Epithelial cell of proximal tubule (primary cell): ENCODE results near the gene ATP8B3. TPM values are rescaled to one million over a fixed set of nuclear protein-coding genes. Genes with fewer than 3 reads are reported as not detected.

ENCODE experiments used
- DNase-seq: peaks from one replicate; pipeline ENCODE4 v3.0.0-alpha.2; 2011; ENCODE audit warnings: low read depth
- H3K4me3 ChIP-seq: 2 replicates; pipeline ENCODE4 v1.5.1; 2011; ENCODE audit warnings: low read depth, mild to moderate bottlenecking, low read length
- total RNA-seq: library from RNA; depleted of rRNA; stranded (reverse); fragments of >200 nt; gene quantifications from 2 replicates; pipeline ENCODE4 v1.2.3, GENCODE V29; 2015
- TF ChIP-seq, protein P1 (sequence below): conservative IDR thresholded peaks from 2 replicates; pipeline ENCODE4 v1.5.1; 2012; ENCODE audit warnings: low read depth, mild to moderate bottlenecking, low read length

ATP8B3 gene
- total RNA-seq, 1 donor from 2014 or later: 1.7 TPM

DNA sequence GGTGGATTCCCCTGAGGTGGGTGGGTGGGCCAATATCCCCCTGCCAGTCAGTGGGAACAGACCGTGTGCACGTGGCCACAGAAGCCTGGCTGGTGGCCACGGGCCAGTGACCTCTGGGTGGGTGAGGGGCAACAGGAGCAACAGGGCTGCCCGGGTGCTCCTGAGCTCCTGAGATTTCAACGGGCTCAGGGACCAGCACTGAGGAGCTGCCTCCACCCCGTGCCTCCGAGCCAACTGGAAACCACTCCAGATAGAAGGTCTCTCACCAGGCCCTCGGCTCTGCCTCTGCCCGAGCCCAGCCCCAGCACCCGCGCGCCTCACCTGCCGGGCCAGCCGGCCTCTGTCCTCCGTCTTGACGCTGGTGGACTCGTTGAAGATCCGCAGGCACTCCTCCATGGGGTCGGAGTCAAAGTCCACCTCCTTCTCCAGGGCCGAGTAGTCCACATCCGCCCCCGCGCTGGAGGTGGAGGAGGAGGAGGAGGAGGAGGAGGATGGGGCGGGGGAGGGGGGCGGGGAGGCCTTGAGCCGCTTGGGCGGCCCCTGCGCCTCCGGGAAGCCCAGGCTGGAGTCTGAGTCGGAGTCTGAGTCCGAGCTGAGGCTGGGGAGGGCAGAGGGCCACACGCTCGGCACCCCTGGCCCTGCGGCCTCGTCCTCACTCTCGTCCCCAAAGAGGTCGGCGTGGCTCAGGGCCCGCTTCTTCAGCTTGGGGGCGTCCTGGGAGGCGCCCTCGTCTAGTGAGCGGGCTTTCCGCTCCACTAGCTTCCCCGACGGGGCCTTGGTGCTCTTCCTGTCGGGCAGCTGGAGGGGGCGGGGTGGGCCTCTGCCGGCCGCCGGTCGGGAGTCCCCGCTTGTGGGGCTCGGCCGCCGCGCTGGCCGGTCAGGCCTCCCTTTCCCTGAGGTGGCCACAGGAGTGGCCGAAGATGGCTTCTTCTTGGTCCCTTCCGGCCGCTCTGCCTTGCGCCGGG lies 14.8 kb upstream of the ATP8B3 start:
- peak overlapping the region; percentile 62 for H3K4me3 ChIP-seq
- TF ChIP-seq, protein P1, sequence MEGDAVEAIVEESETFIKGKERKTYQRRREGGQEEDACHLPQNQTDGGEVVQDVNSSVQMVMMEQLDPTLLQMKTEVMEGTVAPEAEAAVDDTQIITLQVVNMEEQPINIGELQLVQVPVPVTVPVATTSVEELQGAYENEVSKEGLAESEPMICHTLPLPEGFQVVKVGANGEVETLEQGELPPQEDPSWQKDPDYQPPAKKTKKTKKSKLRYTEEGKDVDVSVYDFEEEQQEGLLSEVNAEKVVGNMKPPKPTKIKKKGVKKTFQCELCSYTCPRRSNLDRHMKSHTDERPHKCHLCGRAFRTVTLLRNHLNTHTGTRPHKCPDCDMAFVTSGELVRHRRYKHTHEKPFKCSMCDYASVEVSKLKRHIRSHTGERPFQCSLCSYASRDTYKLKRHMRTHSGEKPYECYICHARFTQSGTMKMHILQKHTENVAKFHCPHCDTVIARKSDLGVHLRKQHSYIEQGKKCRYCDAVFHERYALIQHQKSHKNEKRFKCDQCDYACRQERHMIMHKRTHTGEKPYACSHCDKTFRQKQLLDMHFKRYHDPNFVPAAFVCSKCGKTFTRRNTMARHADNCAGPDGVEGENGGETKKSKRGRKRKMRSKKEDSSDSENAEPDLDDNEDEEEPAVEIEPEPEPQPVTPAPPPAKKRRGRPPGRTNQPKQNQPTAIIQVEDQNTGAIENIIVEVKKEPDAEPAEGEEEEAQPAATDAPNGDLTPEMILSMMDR: no peak
- DNase-seq: no peak

DNA sequence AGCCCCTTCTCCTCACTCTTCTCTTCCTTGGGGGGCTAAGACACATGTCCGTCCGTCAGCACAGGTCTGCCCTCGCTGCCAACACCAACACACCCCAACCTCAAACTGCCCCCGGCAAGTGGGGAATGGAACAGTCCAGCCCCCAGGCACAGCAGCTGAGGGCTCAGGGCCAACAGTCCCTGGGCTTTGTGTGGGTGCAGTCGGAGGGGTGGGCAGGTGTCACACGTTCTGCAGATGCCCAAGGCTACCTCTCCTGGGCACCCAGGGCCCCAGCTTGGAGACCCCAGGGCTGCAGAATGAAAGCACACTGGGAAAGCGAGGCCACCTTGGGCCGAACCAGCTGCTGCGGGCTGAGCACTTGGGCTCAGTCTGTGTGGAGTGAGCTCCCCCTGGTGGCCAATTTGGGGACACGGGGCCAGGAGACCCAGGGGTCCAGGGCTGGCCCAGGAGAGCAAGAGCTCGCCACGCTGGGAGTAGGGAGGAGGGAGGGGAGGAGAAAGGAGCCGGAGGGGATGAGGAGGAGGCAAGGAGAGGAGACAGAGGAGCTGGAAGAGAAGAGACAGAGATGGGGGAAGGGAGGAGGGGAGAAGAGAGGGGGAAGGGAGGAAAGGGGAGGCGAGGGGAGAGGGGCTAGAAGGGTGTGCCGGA lies 14.0 kb upstream of the ATP8B3 start:
- TF ChIP-seq, protein P1: peak; percentile 94
- no peak for DNase-seq
- H3K4me3 ChIP-seq: peak overlapping the region; percentile 62

DNA sequence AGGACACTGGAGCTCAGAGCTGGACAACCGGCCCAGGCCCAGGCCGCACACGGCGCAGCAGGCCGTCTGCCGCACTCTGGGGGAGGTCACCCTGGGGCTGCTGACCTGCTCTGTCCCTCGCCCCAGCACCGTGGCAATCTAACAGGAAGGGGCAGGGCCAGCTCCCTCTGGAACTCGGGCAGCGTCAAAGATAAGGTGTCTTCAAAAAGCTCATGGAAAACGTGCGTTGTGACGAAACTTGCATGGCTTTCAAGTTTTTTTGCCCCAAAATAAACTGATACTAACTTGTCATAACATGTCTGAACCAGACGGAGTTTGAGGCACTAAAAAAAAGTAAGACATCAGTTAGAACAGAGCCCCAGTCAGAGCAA lies 12.2 kb upstream of the ATP8B3 start:
- no peak overlapping the region for H3K4me3 ChIP-seq
- no peak for DNase-seq
- TF ChIP-seq, protein P1: no peak

DNA sequence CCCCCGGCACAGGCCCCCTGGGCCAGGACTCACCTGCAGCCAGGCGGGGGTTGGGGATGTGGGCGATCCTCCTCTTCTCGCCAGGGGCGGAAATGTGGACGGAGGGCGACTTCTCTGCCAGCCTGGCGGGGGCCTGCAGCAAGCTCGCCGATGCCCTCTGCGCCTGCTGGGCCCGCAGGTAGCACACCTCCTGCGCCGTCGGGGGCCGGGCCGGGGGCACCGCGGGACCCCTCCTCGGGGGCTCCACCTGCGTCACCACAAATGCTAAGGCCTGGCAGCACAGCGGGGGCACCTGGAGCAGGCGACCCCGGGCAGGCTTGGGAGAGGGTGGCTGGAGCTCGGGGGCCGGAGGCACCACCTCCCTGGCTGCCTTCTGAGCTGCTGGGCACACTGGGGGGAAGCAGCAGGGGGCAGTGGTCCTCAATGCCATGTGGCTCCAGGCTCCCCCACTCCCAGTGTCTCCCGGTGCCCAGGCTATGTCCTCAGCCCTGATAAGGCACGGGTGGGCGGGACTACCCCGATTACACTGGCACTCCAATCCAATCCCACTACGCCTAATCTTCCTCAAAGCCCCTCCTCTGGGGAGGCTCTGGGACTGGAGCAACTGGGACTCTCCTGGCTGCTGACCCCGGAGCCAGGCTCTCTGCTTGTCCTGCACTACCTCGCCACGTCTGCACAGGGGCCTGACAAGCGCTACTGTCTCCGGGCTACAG lies 11.6 kb upstream of the ATP8B3 start:
- TF ChIP-seq, protein P1: no peak
- no peak for DNase-seq
- no peak overlapping the region for H3K4me3 ChIP-seq

DNA sequence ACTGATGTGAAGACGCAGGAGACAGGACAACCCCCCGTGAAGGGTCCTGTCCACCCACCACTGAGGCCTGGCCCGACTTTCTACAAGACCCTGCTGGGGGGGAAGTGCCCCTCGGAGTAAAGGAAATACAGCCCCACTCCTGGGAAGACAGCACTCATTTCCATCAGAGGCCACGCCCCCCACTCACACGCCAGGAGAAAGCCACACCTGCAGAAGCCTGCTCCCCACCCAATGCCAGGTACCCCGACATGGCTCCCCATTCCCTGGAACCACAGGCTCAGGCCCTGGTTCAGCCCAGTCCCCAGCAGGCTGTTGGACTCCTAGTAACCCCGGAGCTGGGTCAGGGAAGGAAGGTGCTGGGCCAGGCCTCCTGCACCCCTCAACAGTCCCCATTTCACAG lies 10.9 kb upstream of the ATP8B3 start:
- H3K4me3 ChIP-seq: no peak overlapping the region
- no peak for DNase-seq
- TF ChIP-seq, protein P1: no peak

DNA sequence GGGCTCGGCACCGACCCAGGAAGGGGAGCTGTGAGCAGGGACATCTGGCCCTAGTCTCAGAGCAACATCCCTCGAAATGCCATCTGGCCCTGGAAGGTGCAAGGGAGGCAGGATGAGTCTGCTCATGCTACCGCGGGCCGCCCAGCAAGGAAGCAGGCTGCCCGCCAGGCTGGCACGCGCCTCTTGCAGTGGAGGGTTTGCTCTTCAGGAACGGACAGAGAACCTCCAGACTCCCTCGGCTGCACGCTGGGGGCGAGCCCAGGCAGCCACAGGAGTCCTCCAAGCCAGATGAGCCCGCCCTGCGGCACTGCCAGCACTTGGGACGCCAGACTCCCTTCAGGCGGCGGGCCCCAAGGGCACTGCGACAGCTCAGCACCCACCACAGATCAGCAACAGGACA lies 10.1 kb upstream of the ATP8B3 start:
- DNase-seq: no peak
- H3K4me3 ChIP-seq: no peak overlapping the region
- TF ChIP-seq, protein P1: no peak
